Panc1 (cell line): ENCODE measurements around the gene DOK6. TPM values are rescaled to one million over a fixed set of nuclear protein-coding genes. Genes with fewer than 3 reads are reported as not detected.

Source experiments
- ATAC-seq: fragments of 200-7000 bp; cut with Tn5 transposase; 2 replicates; pipeline ENCODE4 v1.9.1; 2020; ENCODE audit warnings: mild to moderate bottlenecking, moderate library complexity
- BruUV-seq: library from RNA; stranded (reverse); fragments of 400-500 nt; replicated peaks from 2 replicates; lab custom pipeline; 2021; lab: Mats Ljungman, UMichigan
- CTCF ChIA-PET: fragments of 300-600 bp; sonication (Branson Sonifier 250); formaldehyde crosslinking; loops from one replicate; lab custom pipeline; 2022; ENCODE audit warnings: antibody characterized with exemption; lab: Charles Lee
- POLR2A ChIA-PET: fragments of 300-600 bp; sonication (Branson Sonifier 250); formaldehyde crosslinking; loops from one replicate; lab custom pipeline; 2022; ENCODE audit warnings: antibody characterized with exemption; lab: Charles Lee
- DNase-seq: peaks from one replicate; pipeline ENCODE4 v3.0.0-alpha.2; 2010; ENCODE audit warnings: low read depth, low spot score
- H3K27ac ChIP-seq: 2 replicates; pipeline ENCODE4 v1.5.1; 2011; ENCODE audit warnings: mild to moderate bottlenecking, low read length, inconsistent platforms
- H3K27me3 ChIP-seq: fragments of 200-500 bp; sonication (Bioruptor generic); 2 replicates; pipeline ENCODE4 v1.6.0; 2014; ENCODE audit warnings: low read length, inconsistent platforms; ENCODE audit not compliant: control insufficient read depth, insufficient read depth
- H3K36me3 ChIP-seq: fragments of 200-500 bp; sonication (Bioruptor generic); 2 replicates; pipeline ENCODE4 v1.5.1; 2014; ENCODE audit warnings: inconsistent platforms, mild to moderate bottlenecking, low read length, moderate library complexity; ENCODE audit not compliant: control insufficient read depth, insufficient read depth
- H3K4me1 ChIP-seq: 2 replicates; pipeline ENCODE4 v1.5.1; 2011; ENCODE audit warnings: inconsistent platforms, mild to moderate bottlenecking, low read length, moderate library complexity; ENCODE audit not compliant: control insufficient read depth, insufficient read depth
- H3K4me3 ChIP-seq, 2 experiments: 2 replicates each; pipeline ENCODE4 v1.5.1; 2011 to 2012; ENCODE audit warnings: low read depth in 2 of 2, low read length in 2 of 2, mild to moderate bottlenecking in 2 of 2, inconsistent platforms in 1 of 2, moderate library complexity in 1 of 2
- H3K9me3 ChIP-seq: fragments of 200-500 bp; sonication (Bioruptor generic); 2 replicates; pipeline ENCODE4 v1.5.1; 2014; ENCODE audit warnings: low read depth, mild to moderate bottlenecking, inconsistent platforms, low read length, moderate library complexity; ENCODE audit not compliant: control insufficient read depth, insufficient read depth
- POLR2AphosphoS5 ChIP-seq: IDR thresholded peaks from 2 replicates; pipeline ENCODE4 v1.6.1; 2012; ENCODE audit warnings: mild to moderate bottlenecking, low read depth, low read length, moderate library complexity
- SIN3A ChIP-seq: IDR thresholded peaks from 2 replicates; pipeline ENCODE4 v1.6.1; 2012; ENCODE audit warnings: low read depth, mild to moderate bottlenecking, low read length, moderate library complexity, borderline replicate concordance; ENCODE audit not compliant: insufficient read depth
- TCF7L2 ChIP-seq: IDR thresholded peaks from 2 replicates; pipeline ENCODE4 v1.6.1; 2011; ENCODE audit warnings: mild to moderate bottlenecking, low read depth, low read length, inconsistent platforms
- in situ Hi-C: cut with HindIII; loops from 2 replicates; pipeline ENCODE4 v1.10.0; 2016; ENCODE audit warnings: low sequenced_read_pairs, low pct_unique_long_range_greater_than_20kb
- intact Hi-C: fragments of 100-400 bp; cut with micrococcal nuclease; formaldehyde crosslinking; loops from one replicate; pipeline ENCODE4 v1.10.0; 2022; ENCODE audit not compliant: unreplicated experiment
- total RNA-seq: library from RNA; stranded (reverse); gene quantifications from one replicate; pipeline ENCODE4 v1.2.1, GENCODE V29; 2021; ENCODE audit not compliant: unreplicated experiment
- TF ChIP-seq, protein P1 (sequence below): fragments of 450-650 bp; IDR thresholded peaks from 2 replicates; pipeline ENCODE4 v1.5.1; 2017; ENCODE audit warnings: mild to moderate bottlenecking
- TF ChIP-seq, protein P2 (sequence below), 2 experiments: IDR thresholded peaks; 2 replicates each; pipeline ENCODE4 v1.6.1; 2011 to 2012; ENCODE audit warnings: low read depth in 2 of 2, control low read depth in 1 of 2, low read length in 1 of 2, mild to moderate bottlenecking in 1 of 2, moderate library complexity in 1 of 2; ENCODE audit not compliant: insufficient read depth in 1 of 2

The DOK6 gene
- total RNA-seq, 1 experiment from 2014 or later: not detected

DNA sequence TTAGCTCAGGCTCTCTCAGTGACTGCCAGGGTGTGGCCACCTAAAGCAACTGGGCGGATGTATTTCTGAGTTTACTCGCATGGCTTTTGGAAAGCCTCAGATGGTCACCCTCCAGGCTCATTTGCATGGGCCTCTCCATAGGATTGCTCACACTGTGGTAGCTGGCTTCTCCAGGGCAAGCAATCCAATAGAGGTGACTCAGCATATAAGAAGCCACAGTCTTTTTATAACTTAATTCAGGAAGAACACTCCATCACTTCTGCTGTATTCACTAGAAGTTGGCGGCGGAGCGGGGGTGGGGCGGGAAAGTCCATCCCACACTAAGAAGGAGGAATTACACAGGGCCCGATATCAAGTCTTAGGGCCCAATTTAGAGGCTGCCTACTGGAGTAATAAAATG lies 3.6 kb upstream of the DOK6 start:
- ATAC-seq (no peak), DNase-seq (no peak)
- Histone ChIP-seq H3K27me3 (no peaks in the 10 kb centered on the region), H3K4me1 (no peaks in the 10 kb centered on the region), H3K9me3 (no peaks in the 10 kb centered on the region), H3K27ac (no peak overlapping the region), H3K4me3 (no peak overlapping the region), H3K36me3 (no peaks in the 10 kb centered on the region)
- POLR2A ChIA-PET: no interaction called here
- CTCF ChIA-PET: no interaction called here
- BruUV-seq: no TSS peak
- in situ Hi-C loops: no loop called here
- intact Hi-C loops: no loop called here
- TF ChIP-seq, protein P1, sequence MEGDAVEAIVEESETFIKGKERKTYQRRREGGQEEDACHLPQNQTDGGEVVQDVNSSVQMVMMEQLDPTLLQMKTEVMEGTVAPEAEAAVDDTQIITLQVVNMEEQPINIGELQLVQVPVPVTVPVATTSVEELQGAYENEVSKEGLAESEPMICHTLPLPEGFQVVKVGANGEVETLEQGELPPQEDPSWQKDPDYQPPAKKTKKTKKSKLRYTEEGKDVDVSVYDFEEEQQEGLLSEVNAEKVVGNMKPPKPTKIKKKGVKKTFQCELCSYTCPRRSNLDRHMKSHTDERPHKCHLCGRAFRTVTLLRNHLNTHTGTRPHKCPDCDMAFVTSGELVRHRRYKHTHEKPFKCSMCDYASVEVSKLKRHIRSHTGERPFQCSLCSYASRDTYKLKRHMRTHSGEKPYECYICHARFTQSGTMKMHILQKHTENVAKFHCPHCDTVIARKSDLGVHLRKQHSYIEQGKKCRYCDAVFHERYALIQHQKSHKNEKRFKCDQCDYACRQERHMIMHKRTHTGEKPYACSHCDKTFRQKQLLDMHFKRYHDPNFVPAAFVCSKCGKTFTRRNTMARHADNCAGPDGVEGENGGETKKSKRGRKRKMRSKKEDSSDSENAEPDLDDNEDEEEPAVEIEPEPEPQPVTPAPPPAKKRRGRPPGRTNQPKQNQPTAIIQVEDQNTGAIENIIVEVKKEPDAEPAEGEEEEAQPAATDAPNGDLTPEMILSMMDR: no peak
- TF ChIP-seq SIN3A (no peak), TCF7L2 (no peak), POLR2AphosphoS5 (no peak)
- TF ChIP-seq, protein P2, sequence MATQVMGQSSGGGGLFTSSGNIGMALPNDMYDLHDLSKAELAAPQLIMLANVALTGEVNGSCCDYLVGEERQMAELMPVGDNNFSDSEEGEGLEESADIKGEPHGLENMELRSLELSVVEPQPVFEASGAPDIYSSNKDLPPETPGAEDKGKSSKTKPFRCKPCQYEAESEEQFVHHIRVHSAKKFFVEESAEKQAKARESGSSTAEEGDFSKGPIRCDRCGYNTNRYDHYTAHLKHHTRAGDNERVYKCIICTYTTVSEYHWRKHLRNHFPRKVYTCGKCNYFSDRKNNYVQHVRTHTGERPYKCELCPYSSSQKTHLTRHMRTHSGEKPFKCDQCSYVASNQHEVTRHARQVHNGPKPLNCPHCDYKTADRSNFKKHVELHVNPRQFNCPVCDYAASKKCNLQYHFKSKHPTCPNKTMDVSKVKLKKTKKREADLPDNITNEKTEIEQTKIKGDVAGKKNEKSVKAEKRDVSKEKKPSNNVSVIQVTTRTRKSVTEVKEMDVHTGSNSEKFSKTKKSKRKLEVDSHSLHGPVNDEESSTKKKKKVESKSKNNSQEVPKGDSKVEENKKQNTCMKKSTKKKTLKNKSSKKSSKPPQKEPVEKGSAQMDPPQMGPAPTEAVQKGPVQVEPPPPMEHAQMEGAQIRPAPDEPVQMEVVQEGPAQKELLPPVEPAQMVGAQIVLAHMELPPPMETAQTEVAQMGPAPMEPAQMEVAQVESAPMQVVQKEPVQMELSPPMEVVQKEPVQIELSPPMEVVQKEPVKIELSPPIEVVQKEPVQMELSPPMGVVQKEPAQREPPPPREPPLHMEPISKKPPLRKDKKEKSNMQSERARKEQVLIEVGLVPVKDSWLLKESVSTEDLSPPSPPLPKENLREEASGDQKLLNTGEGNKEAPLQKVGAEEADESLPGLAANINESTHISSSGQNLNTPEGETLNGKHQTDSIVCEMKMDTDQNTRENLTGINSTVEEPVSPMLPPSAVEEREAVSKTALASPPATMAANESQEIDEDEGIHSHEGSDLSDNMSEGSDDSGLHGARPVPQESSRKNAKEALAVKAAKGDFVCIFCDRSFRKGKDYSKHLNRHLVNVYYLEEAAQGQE (IDR thresholded peaks at IDR 0.05; ENCODE audit: insufficient read depth in 1 of 2, low read depth in 2 of 2, low read length in 1 of 2): no peak

DNA sequence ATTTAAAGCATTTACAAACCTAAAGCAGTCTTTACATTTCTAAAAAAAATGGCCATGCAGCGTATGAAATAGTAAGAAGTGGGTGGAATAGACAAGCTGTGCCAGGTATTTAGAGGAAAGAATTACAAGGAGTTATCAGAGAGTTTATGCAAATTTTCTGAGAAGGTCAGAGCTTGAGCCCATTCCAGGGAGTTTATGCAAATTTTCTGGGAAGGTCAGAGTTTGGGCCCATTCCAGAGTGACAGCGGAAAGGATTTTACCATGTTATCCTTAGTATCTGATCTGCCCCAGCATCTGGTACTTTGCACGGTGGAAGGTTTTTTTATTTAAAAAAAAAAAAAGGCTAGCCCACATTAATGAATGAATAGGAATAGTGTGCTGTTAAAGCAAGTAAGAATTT lies 1.4 kb upstream of the DOK6 start:
- CTCF ChIA-PET: no interaction called here
- ATAC-seq: no peak
- TF ChIP-seq, protein P1: no peak
- TF ChIP-seq, protein P2 (IDR thresholded peaks at IDR 0.05; ENCODE audit: insufficient read depth in 1 of 2, low read depth in 2 of 2, low read length in 1 of 2): no peak
- TF ChIP-seq POLR2AphosphoS5 (no peak), SIN3A (no peak), TCF7L2 (no peak)

More for the DNA sequence above, 1.4 kb upstream of the DOK6 start:
- Histone ChIP-seq H3K9me3 (no peaks in the 10 kb centered on the region), H3K27ac (no peak overlapping the region), H3K4me3 (no peak overlapping the region), H3K27me3 (no peaks in the 10 kb centered on the region), H3K4me1 (no peaks in the 10 kb centered on the region), H3K36me3 (no peaks in the 10 kb centered on the region)
- no TSS peak for BruUV-seq
- DNase-seq: no peak
- intact Hi-C loops: no loop called here
- in situ Hi-C loops: no loop called here
- POLR2A ChIA-PET: no interaction called here
